ENCODE measurements around the gene P2RX2.

DNA sequence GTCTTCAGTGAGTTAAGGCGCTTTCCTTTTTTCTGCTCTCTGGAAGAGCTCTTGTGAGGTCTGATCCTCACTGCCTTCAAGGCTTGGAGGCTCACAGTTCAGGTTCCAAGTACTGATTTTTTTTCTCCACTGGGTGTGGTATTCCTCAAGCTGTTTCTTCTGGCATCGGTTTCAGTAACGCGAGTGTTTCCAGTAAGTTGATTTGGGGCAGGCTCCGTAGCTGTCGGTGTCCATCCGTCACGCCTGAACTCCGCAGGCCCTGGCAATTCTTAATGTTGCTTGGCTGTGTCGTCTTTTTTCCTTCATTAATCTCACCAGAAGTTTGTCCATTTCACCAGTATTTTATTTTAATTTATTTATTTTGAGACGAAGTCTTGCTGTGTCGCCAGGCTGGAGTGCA, 38.8 kb upstream of the P2RX2 start:
- TF ChIP-seq, protein P1, sequence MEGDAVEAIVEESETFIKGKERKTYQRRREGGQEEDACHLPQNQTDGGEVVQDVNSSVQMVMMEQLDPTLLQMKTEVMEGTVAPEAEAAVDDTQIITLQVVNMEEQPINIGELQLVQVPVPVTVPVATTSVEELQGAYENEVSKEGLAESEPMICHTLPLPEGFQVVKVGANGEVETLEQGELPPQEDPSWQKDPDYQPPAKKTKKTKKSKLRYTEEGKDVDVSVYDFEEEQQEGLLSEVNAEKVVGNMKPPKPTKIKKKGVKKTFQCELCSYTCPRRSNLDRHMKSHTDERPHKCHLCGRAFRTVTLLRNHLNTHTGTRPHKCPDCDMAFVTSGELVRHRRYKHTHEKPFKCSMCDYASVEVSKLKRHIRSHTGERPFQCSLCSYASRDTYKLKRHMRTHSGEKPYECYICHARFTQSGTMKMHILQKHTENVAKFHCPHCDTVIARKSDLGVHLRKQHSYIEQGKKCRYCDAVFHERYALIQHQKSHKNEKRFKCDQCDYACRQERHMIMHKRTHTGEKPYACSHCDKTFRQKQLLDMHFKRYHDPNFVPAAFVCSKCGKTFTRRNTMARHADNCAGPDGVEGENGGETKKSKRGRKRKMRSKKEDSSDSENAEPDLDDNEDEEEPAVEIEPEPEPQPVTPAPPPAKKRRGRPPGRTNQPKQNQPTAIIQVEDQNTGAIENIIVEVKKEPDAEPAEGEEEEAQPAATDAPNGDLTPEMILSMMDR (IDR thresholded peaks at IDR 0.05), result no peak
- TF ChIP-seq EZH2 (IDR thresholded peaks at IDR 0.05) (no peak), EZH2phosphoT487 (IDR thresholded peaks at IDR 0.05) (no peak)

Measured in neural progenitor cell (in vitro differentiated cells).